DMS53 treated with DMSO at 0.1 percent for 48 hours (cell line): Measurements from ENCODE around the gene OSBP2.
A peak's percentile ranks its signal among the peaks of the same experiment; 100 is the strongest.
"Not testable (repeated sequence)": the region's sequence is repeated elsewhere in the genome, so short reads cannot be mapped to it uniquely, and the experiment has no call there.

ENCODE experiments used
- DNase-seq: peaks from one replicate; lab custom pipeline; 2025; ENCODE audit not compliant: unreplicated experiment; lab: John Stamatoyannopoulos, UW

Gene OSBP2

DNA sequence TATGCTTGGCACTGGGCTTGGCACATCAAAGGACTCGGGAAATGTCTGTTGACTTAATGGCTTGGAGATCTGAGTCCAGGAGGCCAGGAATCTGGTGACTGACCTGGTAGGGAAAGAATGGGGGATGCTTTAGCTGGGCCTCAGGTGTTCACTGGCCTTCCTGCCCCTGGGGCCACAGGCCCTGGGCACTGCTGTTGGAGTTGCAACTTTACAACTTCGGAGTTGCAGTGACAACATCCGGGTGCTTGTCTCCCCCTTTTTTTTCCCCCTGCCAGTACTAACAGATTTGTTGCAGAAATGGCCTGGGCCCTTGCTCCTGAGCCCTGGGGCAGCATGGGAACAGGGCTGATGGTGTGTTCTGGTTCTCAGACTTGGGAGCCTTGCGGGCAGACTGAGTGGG lies 23.8 kb downstream of the OSBP2 start:
- DNase-seq, result no peak

DNA sequence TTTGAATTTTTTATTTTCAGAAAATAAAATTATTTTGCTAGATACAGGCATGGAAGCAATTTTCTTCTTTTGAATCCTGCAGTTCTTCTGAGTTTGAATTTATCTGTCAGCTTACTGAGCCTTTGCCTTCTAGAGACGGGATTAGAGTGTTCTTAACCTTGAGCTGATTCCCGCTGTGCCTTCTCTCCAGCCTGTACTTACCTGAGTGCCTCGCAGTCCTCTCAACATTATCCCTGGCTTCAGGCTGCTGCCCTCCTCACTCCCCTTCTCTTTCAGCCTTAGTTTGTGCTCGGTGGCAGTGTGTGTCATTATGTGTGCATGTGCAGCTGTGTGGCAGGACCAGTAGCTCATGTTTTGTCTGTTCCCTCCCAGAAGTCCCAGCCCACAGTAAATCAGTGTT lies 24.3 kb downstream of the OSBP2 start:
- no peak for DNase-seq

DNA sequence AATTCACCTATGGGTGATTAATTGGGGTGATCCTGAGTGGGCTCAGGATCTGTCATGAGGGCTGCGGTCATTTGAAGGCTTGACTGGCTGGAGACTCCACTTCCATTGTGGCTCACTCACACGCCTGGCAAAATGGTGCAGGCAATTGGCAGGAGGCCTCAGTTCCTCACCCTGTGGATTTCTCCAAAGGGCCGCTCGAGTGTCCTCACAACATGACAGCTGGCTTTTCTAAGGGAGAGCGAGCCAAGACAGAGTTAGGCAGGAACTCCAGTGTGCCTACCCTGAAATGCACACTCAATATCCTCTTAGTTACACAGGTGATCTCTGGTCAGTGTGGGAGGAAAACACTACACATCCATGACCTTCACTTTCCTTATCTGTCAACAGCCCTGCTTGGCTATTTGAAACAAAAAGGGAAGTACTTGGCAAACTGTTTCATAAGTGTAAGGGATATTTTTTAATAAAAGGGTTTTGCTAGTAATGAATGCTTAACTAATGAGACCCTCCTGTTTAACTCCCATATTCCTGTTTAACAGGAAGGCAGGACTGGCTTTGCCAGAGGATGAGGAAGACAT lies 25.7 kb downstream of the OSBP2 start:
- DNase-seq, result no peak

DNA sequence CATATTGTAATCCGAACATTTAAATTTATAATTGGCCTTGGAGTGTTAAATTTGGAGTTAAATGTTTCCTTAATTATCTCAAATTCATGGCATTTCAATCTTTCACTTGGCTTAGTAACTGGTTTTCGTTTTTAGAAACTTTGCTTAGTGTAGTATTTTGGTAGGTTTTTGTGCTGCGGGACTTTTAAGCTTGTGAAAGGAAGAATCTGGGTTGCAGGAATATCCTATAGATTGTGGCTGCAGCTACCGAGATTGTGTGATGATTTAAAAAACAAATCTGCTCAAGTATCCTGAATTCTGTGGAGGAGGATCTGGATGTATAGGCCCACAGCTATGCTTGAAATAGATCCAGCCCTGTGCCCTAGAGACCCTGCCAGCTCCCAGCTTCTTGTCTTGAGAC lies 27.1 kb downstream of the OSBP2 start:
- DNase-seq, result no peak

DNA sequence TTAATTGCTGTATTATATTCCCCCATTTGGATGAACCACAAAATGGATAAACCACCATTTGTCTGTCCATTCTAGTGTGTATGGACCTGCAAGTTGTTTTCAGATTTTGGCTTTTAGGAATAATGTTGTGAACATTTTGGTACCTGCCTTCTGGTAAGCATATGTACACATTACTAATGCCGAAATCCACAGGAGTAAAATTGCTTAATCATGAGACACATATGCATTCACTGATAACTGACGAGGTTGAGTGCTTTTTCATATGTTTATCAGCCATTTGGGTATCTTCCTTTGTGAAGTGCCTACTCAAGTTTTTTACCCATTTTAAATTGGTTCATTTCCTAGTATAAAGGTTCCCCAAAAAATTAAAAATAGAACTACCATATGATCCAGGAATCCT lies 34.2 kb downstream of the OSBP2 start:
- no peak for DNase-seq

DNA sequence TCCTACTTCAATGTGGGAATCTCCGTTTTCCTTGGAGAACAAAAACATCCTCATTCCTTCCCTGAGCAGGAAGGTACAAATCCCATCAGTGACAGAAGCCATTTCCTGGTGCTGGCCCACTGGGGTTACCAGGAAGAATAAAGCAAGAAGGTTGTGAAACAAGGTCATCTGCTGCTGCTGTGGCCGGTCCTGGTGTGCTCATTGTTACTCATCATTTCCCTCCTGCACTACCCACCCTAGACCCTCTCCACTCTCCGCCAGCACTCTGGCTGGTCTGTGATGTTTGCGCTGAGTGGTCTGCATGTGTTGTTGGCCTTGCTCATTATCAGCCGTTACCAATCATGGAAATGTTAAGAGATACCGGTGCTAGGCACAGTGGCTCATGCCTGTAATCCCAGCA lies 37.0 kb downstream of the OSBP2 start:
- no peak for DNase-seq

DNA sequence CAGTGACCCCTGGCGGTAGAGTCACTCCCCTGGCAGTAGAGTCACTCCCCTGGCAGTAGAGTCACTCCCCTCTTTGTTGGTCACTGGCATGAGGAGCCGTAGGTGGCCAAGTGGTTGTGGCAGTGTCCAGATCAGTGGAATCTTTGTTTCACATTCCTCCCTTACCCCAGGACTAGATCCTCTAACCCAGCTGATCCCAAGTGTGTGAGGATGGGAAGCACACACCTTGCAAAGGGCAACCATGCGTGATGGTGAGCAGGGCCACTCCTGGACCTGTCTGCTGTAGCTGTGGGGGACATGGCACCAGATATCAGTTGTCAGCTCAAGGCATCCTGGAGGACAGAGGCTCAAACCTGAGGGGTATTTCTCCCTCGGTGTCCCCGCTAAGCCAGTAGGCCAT lies 37.8 kb downstream of the OSBP2 start:
- DNase-seq, result no peak

DNA sequence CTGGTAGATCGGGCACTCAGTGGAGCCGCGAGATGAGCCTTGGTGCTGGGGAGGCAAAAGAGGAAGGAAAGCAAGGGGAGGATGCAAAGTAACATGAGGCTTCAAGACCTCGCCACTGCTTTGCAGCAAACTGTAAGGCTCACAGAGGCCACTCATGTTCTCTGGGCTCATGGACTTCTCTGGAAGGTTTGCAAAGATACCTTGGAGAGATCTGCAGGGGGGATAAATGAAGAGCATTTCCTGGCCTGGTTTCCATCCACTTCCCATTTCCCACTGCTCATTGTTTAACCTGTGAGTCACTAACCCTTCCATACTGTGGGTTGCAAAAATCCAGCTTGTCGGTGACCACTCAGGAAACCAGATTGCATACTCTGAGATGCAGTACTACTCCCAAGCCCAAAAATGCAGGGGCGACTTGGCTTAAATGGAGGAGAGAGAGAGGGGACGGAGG lies 38.5 kb downstream of the OSBP2 start:
- DNase-seq, result no peak

DNA sequence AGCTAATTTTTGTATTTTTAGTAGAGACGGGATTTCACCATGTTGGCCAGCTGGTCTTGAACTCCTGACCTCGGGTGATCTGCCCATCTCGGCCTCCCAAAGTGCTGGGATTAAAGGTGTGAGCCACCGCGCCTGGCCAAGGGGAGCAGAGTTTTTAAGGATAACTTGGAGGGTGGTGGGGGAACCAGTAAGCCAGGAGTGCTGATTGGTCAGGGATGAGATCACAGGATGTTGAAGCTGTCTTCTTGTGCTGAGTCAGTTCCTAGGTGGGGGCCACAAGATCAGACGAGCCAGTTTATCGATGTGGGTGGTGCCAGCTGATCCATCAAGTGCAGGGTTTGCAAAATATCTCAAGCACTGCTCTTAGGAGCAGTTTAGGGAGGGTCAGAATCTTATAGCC lies 45.3 kb downstream of the OSBP2 start:
- DNase-seq, result not testable (repeated sequence)

DNA sequence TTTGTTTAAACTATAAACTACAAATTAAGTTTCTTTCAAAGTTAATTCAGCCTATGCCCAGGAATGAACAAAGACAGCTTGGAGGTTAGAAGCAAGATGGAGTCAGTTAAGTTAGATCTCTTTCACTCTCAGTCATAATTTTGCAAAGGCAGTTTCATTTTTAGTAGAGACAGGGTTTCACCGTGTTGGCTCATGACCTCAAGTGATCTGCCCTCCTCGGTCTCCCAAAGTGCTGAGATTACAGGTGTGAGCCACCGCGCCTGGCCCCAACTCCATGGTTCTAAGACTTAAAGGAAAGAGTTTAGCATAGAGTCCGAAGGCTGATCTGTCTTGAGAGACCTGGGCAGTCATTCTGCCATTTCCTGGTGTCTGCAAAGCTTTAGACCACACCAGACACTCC lies 45.8 kb downstream of the OSBP2 start:
- DNase-seq, result not testable (repeated sequence)

DNA sequence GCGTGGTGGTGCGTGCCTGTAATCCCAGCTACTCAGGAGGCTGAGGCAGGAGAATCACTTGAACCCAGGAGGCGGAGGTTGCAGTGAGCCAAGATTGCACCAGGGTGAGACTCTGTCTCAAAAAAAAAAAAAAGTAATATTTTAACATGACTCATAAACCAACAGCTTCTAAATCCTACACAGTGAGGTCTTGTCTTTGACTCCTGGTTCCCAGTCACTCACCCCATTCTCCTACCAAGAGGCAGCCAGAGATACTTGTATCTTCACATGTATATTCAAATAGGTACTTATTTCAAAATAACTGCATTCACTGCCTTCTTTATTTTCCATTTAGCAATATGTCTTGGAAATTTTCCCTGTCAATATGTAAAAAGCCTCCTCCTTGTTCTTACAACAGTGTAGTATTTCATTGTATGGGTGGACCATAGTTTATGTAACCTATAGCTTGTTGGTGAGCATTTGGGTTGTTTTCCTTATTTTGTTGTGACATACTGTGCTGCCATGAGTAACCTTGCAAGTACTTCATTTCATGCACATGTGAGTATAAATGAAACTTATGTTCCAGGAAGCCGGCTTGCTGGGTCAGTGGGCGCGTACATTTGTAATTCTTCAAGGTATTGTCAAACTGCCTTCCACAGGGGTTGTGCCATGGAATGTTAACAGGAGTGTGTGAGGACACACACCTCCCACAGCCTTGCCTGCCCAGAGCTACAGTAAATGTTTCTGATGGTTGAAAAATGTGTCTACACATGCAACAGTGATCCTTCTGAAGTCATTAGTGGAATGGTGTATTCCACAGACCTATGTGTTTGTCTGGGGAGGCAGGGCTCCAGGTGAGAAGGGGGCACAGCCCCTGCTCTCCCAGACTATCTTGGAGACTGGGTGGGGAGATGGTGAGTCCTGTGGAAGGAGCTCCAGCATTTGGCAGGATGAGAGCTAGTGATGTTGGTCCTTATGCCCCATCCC lies 47.9 kb downstream of the OSBP2 start:
- DNase-seq, result no peak

DNA sequence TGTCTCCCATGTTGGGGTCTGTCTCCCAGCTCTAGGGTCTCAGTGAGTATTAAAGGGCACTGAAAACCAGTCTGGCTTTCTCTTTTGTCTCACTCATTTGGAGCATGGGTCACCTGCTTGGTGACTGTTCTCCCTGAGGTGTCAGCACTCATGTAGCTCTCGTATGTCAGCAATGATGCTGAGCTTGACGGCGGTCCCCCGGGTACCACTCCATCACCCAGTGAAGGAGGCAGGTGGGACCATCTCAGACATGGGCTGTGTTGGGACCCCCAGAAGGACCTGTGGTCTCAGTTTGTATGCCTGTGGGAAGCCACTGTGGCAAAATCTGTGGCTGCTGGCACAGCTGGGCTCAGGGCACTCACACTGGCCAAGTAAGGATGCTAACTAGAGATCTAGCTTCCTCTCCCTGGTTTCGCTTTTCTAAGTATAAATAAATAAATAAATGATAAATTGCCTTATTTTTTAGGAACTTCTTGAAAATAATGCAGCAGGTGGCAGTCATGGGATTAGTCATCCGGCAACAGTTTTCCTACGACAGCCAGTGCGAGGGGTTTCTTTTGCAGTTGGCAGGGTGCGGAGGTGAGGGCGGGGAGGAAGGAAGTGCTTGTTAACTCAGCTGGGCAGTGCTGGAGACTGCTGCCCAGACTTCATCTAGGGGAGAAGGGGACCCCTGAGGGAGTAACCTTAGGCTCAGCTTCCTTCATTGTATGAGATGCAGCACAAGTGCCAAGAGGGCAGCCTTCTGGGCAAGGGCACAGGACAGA lies 48.8 kb downstream of the OSBP2 start:
- DNase-seq, result no peak

DNA sequence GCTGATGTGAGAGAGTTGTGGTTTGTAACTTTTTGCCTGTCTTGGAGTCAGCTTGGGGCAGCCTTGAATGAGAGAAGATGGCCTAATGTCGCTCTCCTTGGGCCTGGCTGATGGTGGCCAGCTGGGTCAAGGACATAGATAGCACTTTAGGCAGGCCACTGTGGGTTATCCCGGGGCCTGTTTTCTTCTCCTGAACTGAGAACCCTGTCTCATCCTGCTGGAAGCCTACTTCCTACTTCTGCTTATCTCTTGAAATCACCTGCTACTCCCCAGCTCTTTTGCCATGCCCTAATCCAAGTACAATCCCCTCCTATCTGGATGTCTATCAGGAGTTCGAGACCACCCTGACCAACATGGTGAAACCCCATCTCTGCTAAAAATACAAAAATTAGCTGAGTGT lies 49.5 kb downstream of the OSBP2 start:
- no peak for DNase-seq

DNA sequence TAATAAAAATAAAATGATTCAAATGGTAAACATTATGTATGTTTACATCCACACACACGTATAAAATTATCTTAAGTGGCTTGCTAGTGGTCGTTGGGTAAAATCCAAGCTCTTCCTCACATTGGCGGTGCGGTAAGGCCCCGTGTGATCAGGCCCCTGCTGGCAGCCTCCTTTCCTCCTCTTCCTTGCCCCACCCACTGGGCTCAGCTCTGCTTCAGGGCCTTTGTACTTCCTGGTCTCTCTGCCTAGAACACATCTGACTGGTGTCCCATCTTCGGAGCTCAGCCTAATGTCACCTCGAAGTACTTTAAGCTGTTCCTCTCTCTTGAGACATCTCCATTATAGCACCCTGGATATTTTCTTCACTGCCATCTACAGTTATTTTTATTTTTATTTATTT lies 52.8 kb downstream of the OSBP2 start:
- DNase-seq, result no peak

DNA sequence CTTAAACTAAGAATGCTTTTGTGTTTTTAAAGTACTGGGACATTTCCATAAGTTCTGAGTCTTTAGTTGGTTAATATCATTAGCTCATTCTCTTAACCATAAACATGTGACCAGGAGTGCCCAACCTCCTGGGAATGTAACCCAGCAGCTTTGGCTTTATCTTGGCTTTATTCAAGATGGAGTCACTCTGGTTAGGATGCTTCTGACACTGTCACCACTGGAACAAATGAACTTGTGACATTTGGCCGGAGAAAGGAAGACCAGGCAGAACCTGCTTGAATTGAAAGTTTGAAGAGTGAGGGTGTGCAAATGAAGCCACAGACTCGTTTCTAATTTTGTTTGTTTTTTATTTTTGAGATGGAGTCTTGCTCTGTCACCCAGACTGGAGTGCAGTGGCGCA lies 54.6 kb downstream of the OSBP2 start:
- no peak for DNase-seq

DNA sequence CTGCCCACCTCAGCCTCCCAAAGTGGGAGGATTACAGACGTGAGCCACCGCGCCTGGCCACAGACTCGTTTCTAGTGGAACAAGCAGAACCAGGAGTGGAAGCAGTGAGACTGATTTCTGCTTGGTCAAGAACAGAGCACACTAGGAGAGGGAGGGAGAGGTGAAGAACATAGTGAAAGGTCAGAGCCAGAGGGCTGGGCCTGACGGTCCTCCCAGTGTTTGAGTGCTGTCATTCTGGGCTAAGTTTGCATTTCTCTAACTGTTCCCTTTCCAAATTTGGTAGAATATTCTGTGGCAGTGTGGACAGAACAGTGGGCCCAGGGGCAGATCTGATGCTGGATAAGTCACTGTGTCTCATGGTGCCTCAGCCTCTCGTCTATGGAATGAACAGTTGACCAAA lies 55.2 kb downstream of the OSBP2 start:
- DNase-seq, result no peak

DNA sequence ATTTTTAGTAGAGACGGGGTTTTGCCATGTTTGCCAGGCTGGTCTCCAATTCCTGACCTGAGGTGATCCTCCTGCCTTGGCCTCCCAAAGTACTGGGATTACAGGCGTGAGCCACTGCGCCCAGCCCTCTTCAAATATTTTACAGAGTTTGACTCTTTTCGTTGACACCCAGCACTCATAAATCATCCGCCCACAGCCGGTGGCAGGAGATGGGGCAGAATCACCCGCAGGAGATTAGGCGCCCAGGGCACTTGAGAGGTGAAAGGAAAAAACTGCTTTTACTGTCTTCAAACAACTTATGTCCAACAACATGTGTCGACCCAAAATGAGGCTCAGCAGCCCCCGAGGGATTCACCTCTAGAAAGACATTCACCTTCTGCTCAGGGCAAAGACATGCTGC lies 56.9 kb downstream of the OSBP2 start:
- no peak for DNase-seq

DNA sequence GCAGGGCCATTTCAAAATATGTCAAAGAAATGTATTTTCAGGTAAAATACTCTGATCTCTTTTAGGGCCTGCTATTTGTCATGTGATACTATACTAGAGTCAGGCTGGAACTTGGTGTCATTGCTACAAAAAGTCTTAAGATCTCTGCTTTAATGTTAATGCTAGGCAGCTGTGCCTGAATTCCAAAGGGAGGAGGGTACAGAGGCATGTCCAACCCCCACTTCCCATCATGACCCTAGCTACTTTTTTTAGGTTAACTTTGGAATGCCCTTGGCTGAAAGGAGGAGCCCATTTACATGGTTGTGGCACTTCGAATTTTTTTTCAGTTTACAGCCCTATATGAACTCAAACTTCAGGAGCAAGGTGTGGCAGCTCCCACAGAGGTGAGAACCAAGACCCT lies 58.1 kb downstream of the OSBP2 start:
- DNase-seq, result no peak

DNA sequence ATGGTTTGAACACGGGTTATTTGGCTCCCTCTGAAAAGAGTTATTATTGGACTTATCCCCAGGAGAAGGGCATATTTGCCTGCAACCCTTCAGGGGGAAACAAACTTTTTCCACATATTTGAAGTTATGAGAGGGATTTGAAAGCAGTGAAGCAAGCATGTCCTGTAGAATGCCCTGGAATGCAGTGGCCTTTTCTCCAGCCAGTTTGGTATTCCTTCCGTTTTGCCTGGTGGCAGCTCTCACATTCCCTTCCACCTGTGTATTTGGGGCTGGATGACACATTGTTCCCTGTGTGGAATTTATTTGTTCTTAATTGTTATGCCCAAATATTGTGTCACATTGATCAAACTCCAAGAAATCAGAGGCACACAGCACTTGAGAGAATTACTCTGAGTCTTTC lies 59.0 kb downstream of the OSBP2 start:
- DNase-seq, result no peak

DNA sequence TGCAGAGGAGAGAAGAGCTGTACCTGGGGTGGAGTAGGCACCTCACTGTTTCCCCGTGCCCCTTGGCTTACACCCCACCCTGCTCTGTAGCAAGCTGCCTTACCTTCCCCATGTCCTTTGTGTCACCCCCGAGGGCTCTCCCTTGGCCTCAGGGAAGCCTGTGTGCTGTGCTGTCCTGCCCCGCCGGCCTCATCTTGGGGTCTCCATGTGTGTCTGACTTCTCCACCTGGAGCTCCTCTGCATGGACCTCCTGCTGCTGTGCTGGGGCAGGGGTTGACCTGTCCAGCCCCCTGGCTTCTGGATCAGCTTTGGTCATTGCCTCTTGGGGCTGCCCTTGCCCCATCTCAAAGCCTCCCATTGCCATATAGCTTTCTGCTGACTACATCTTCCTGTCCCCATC lies 59.8 kb downstream of the OSBP2 start:
- no peak for DNase-seq

DNA sequence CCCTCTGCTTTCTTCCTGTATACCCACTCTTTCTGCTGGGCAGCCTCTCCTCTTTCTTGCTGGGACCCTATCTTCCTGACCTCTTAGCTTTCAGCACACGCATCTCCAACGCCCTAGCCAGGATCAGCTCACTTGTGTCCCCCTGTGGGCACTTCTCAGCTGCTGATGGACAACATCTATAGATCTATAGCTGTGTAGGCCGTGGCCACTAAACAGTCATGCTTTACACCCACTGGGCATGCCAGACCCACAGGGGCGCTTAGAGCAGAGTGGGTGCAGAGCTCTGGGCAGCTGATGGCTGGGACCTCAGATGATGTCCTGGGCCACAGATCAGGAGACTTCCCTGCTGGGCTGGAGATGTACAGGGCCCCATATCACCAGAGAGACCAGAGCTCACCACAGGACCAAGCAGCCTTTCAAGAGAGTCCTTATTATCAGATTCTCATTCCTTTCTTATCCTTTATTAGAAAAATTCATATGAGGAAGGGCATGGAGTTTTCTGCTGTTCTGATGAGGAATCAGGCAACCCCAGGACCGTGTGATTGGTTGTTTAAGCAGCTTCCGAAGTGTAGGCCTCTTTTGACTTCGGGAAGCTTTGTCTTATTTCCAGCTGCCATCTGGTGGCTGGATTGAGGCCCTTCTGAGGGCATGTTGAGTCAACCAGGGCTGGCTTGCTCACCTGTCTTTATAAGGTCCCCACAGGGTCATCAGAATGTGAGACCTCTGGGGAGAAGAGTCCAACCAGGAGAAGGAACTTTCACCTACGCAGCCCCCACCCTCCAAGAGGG lies 60.5 kb downstream of the OSBP2 start:
- peak; percentile 17 for DNase-seq
